H9 (cell line): ENCODE results near the gene SSBP2. TPM values are rescaled to one million over a fixed set of nuclear protein-coding genes. Genes with fewer than 3 reads are reported as not detected.

ENCODE experiments used
- DNase-seq: peaks from one replicate; pipeline ENCODE4 v3.0.0-alpha.2; 2017
- H2AFZ ChIP-seq: one replicate; pipeline ENCODE4 v1.6.1; 2013; ENCODE audit warnings: mild to moderate bottlenecking, low read length, control low read depth, moderate library complexity
- H2AK5ac ChIP-seq: 2 replicates; pipeline ENCODE4 v1.6.1; 2013; ENCODE audit warnings: low read length, control low read depth, mixed read lengths; ENCODE audit not compliant: insufficient read length
- H2BK120ac ChIP-seq: one replicate; pipeline ENCODE4 v1.6.1; 2013; ENCODE audit warnings: low read depth, mild to moderate bottlenecking, low read length, control low read depth, inconsistent platforms; ENCODE audit not compliant: poor library complexity, severe bottlenecking
- H2BK12ac ChIP-seq: 2 replicates; pipeline ENCODE4 v1.6.1; 2013; ENCODE audit warnings: low read length, control low read depth, mixed read lengths, low read depth; ENCODE audit not compliant: insufficient read length
- H2BK15ac ChIP-seq: 2 replicates; pipeline ENCODE4 v1.6.1; 2013; ENCODE audit warnings: low read depth, low read length, control low read depth
- H2BK20ac ChIP-seq: one replicate; pipeline ENCODE4 v1.6.1; 2013; ENCODE audit warnings: low read depth, mild to moderate bottlenecking, low read length, control low read depth, inconsistent platforms; ENCODE audit not compliant: poor library complexity, severe bottlenecking
- H2BK5ac ChIP-seq: 2 replicates; pipeline ENCODE4 v1.6.1; 2013; ENCODE audit warnings: low read length, control low read depth, mixed read lengths; ENCODE audit not compliant: insufficient read length
- H3K14ac ChIP-seq: 2 replicates; pipeline ENCODE4 v1.6.1; 2013; ENCODE audit warnings: low read length, control low read depth; ENCODE audit not compliant: insufficient read depth
- H3K18ac ChIP-seq: 2 replicates; pipeline ENCODE4 v1.6.1; 2013; ENCODE audit warnings: low read depth, mild to moderate bottlenecking, mixed read lengths, low read length, control low read depth; ENCODE audit not compliant: insufficient read length
- H3K23ac ChIP-seq: 2 replicates; pipeline ENCODE4 v1.6.1; 2013; ENCODE audit warnings: low read length, control low read depth, mixed read lengths, low read depth; ENCODE audit not compliant: insufficient read length
- H3K23me2 ChIP-seq: 2 replicates; pipeline ENCODE4 v1.6.1; 2013; ENCODE audit warnings: low read depth, mild to moderate bottlenecking, mixed read lengths, low read length, control low read depth; ENCODE audit not compliant: insufficient read length, poor library complexity, severe bottlenecking
- H3K27ac ChIP-seq: 2 replicates; pipeline ENCODE4 v1.5.1; 2013; ENCODE audit warnings: low read length, control low read depth, mixed read lengths, low read depth; ENCODE audit not compliant: insufficient read length
- H3K27me3 ChIP-seq: 2 replicates; pipeline ENCODE4 v1.6.1; 2013; ENCODE audit warnings: low read length, control low read depth, inconsistent platforms; ENCODE audit not compliant: insufficient read depth
- H3K4ac ChIP-seq: 2 replicates; pipeline ENCODE4 v1.6.1; 2013; ENCODE audit warnings: low read depth, mild to moderate bottlenecking, control low read depth, inconsistent platforms, low read length, moderate library complexity
- H3K4me1 ChIP-seq: 2 replicates; pipeline ENCODE4 v1.6.1; 2013; ENCODE audit warnings: low read length, control low read depth, inconsistent platforms; ENCODE audit not compliant: insufficient read depth
- H3K4me2 ChIP-seq: 2 replicates; pipeline ENCODE4 v1.6.1; 2013; ENCODE audit warnings: low read length, control low read depth, mixed read lengths; ENCODE audit not compliant: insufficient read length, insufficient read depth
- H3K56ac ChIP-seq: 2 replicates; pipeline ENCODE4 v1.6.1; 2013; ENCODE audit warnings: low read depth, mild to moderate bottlenecking, mixed read lengths, low read length, control low read depth; ENCODE audit not compliant: insufficient read length
- H3K79me1 ChIP-seq: 2 replicates; pipeline ENCODE4 v1.6.1; 2013; ENCODE audit warnings: low read depth, mild to moderate bottlenecking, moderate library complexity, low read length, control low read depth, inconsistent platforms; ENCODE audit not compliant: insufficient read depth, poor library complexity, severe bottlenecking
- H3K79me2 ChIP-seq: 2 replicates; pipeline ENCODE4 v1.6.1; 2013; ENCODE audit warnings: low read length, control low read depth, inconsistent platforms; ENCODE audit not compliant: insufficient read depth
- H3K9ac ChIP-seq: 2 replicates; pipeline ENCODE4 v1.6.1; 2013; ENCODE audit warnings: low read length, control low read depth, mixed read lengths; ENCODE audit not compliant: insufficient read length; ENCODE audit errors: extremely low read depth
- H3K9me3 ChIP-seq: one replicate; pipeline ENCODE4 v1.6.1; 2013; ENCODE audit warnings: low read depth, low read length, inconsistent platforms; ENCODE audit not compliant: control insufficient read depth
- H3T11ph ChIP-seq: one replicate; pipeline ENCODE4 v1.6.1; 2013; ENCODE audit warnings: mild to moderate bottlenecking, low read length, control low read depth, inconsistent platforms
- H4K20me1 ChIP-seq: one replicate; pipeline ENCODE4 v1.6.1; 2013; ENCODE audit not compliant: control insufficient read depth, insufficient read length, insufficient read depth
- H4K5ac ChIP-seq: 2 replicates; pipeline ENCODE4 v1.6.1; 2013; ENCODE audit warnings: low read depth, mild to moderate bottlenecking, mixed read lengths, low read length, control low read depth; ENCODE audit not compliant: insufficient read length
- H4K8ac ChIP-seq: replicated peaks from 2 replicates; pipeline ENCODE4 v1.6.1; 2013; ENCODE audit warnings: low read length, control low read depth, mixed read lengths, low read depth; ENCODE audit not compliant: insufficient read length
- H4K91ac ChIP-seq: 2 replicates; pipeline ENCODE4 v1.6.1; 2013; ENCODE audit warnings: low read depth, mild to moderate bottlenecking, moderate library complexity, mixed read lengths, low read length, control low read depth; ENCODE audit not compliant: insufficient read length
- H3K27ac Mint-ChIP-seq, 3 experiments: 2 replicates in 2 of 3; 3 replicates in 1 of 3; pipeline ENCODE4 v1.8.0; 2020 to 2021; ENCODE audit warnings: mixed read lengths in 3 of 3, mild to moderate bottlenecking in 1 of 3, moderate library complexity in 1 of 3
- H3K27me3 Mint-ChIP-seq: 2 replicates; pipeline ENCODE4 v1.8.0; 2021; ENCODE audit warnings: low read depth, mild to moderate bottlenecking, moderate library complexity, mixed read lengths
- H3K36me3 Mint-ChIP-seq, 3 experiments: 2 replicates in 2 of 3; 3 replicates in 1 of 3; pipeline ENCODE4 v1.8.0; 2020 to 2021; ENCODE audit warnings: low read depth in 3 of 3, mixed read lengths in 3 of 3; ENCODE audit not compliant: insufficient read depth in 1 of 3
- H3K4me1 Mint-ChIP-seq, 2 experiments: 2 replicates each; pipeline ENCODE4 v1.8.0; 2020; ENCODE audit warnings: mixed read lengths in 2 of 2
- H3K4me3 Mint-ChIP-seq, 2 experiments: 2 replicates in 1 of 2; 3 replicates in 1 of 2; pipeline ENCODE4 v1.8.0; 2020 to 2021; ENCODE audit warnings: mild to moderate bottlenecking in 2 of 2, mixed read lengths in 2 of 2, moderate library complexity in 1 of 2
- H3K9me3 Mint-ChIP-seq, 2 experiments: 2 replicates in 1 of 2; 3 replicates in 1 of 2; pipeline ENCODE4 v1.8.0; 2020; ENCODE audit warnings: mild to moderate bottlenecking in 2 of 2, mixed read lengths in 2 of 2, moderate library complexity in 1 of 2
- WGBS: extraction: QIAGEN DNeasy Blood & Tissue Kit; methylation state at CpG from one replicate; pipeline ENCODE4 v1.1.7; 2013; ENCODE audit warnings: missing lambda C conversion rate, low lambda C conversion rate, mixed read lengths; ENCODE audit not compliant: insufficient read length; ENCODE audit errors: extremely low coverage; 5-methylcytosine and 5-hydroxymethylcytosine counted together
- total RNA-seq: library from RNA; stranded (reverse); gene quantifications from 2 replicates; pipeline ENCODE4 v1.2.1, GENCODE V29; 2021
- TF ChIP-seq, protein P1 (sequence below): fragments of 200-600 bp; sonication (generic); conservative IDR thresholded peaks from 3 replicates; pipeline ENCODE4 v1.8.0; 2021; ENCODE audit warnings: antibody characterized with exemption, mild to moderate bottlenecking

The SSBP2 gene
- total RNA-seq, 1 experiment from 2014 or later = 35.6 TPM

DNA sequence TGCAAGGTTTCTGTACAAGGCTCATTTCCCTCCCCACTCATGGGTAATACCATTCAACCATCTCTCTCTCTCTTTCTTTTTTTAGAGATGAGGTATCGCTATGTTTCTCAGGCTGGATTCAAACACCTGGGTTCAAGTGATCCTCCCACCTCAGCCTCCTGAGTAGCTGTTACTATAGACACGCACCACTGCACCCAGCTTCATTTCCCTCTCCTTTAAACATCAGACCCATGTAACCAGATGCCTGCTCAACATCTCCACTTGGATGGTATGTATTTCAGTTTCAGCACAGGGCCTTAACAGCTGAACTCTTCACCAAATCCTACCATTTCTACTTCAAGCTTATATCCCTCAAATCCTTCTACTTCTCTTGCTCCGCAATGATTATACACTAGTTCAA lies 117.4 kb downstream of the SSBP2 start:
- H3K27me3 ChIP-seq = no peaks in the 10 kb centered on the region
- Mint-ChIP-seq H3K4me3 (no peak overlapping the region), H3K9me3 (no peaks in the 10 kb centered on the region), H3K27ac (no peak overlapping the region), H3K27me3 (no peaks in the 10 kb centered on the region), H3K36me3 (peaks cover 0 to 5% (median 0%) of the 10 kb centered on the region in 3 experiments; a peak in 2 of 7 replicates), H3K4me1 (no peaks in the 10 kb centered on the region)
- H3K18ac ChIP-seq = no peak overlapping the region
- TF ChIP-seq, protein P1, sequence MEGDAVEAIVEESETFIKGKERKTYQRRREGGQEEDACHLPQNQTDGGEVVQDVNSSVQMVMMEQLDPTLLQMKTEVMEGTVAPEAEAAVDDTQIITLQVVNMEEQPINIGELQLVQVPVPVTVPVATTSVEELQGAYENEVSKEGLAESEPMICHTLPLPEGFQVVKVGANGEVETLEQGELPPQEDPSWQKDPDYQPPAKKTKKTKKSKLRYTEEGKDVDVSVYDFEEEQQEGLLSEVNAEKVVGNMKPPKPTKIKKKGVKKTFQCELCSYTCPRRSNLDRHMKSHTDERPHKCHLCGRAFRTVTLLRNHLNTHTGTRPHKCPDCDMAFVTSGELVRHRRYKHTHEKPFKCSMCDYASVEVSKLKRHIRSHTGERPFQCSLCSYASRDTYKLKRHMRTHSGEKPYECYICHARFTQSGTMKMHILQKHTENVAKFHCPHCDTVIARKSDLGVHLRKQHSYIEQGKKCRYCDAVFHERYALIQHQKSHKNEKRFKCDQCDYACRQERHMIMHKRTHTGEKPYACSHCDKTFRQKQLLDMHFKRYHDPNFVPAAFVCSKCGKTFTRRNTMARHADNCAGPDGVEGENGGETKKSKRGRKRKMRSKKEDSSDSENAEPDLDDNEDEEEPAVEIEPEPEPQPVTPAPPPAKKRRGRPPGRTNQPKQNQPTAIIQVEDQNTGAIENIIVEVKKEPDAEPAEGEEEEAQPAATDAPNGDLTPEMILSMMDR = no peak
- H3K56ac ChIP-seq = no peak overlapping the region
- no peak overlapping the region for H3K9ac ChIP-seq
- H3K14ac ChIP-seq = no peak overlapping the region
- no peaks in the 10 kb centered on the region for H4K20me1 ChIP-seq
- no CpG with 5 or more reads among the region's 3 CpGs for WGBS
- H3K79me1 ChIP-seq = no peaks in the 10 kb centered on the region
- no peak overlapping the region for H3K4me2 ChIP-seq
- no peak overlapping the region for H2AFZ ChIP-seq
- H3K23ac ChIP-seq = no peak overlapping the region
- H3K9me3 ChIP-seq = no peaks in the 10 kb centered on the region
- H3T11ph ChIP-seq = no peak overlapping the region
- DNase-seq = no peak
- no peak overlapping the region for H4K8ac ChIP-seq
- no peak overlapping the region for H2BK15ac ChIP-seq
- no peaks in the 10 kb centered on the region for H3K4me1 ChIP-seq
- no peak overlapping the region for H2BK5ac ChIP-seq
- no peak overlapping the region for H2BK120ac ChIP-seq
- H3K79me2 ChIP-seq = no peaks in the 10 kb centered on the region
- no peaks in the 10 kb centered on the region for H3K23me2 ChIP-seq
- no peak overlapping the region for H2BK20ac ChIP-seq
- no peak overlapping the region for H2AK5ac ChIP-seq
- H2BK12ac ChIP-seq = no peak overlapping the region
- H3K27ac ChIP-seq = no peak overlapping the region
- H4K91ac ChIP-seq = no peak overlapping the region
- H3K4ac ChIP-seq = no peak overlapping the region
- H4K5ac ChIP-seq = no peak overlapping the region
